Measurements from ENCODE around the gene NDUFA7. TPM values are rescaled to one million over a fixed set of nuclear protein-coding genes. Genes with fewer than 3 reads are reported as not detected.
"Not testable (repeated sequence)": the region's sequence is repeated elsewhere in the genome, so short reads cannot be mapped to it uniquely, and the experiment has no call there.

The NDUFA7 gene
- total RNA-seq, 1 donor from 2014 or later = 35.8 TPM

- intact Hi-C loops (cut with micrococcal nuclease) = loop anchor here (1.0 to 5.0 kb wide), 3 partner anchors 35 to 169 kb away; partner anchors contain the start of genes CD320, RAB11B and ZNF414
- Mint-ChIP-seq H3K4me3 (peak overlapping the region; percentile 75), H3K9me3 (no peaks in the 10 kb centered on the region), H3K27ac (no peak overlapping the region), H3K36me3 (ENCODE audit: low read depth) (no peaks in the 10 kb centered on the region), H3K4me1 (peaks cover 6% of the 10 kb centered on the region), H3K27me3 (peaks cover 17% of the 10 kb centered on the region)
- TF ChIP-seq CTCF (IDR thresholded peaks at IDR 0.05) = no peak
- CTCF ChIA-PET = interaction anchor here (1.2 kb wide), 1 partner anchor 8 kb away, joined by 4 read pairs; no protein-coding TSS in a partner anchor
- DNase-seq (no peak), ATAC-seq (ENCODE audit: low read depth) (no peak)
- POLR2A ChIA-PET = interaction anchor here (0.6 kb wide), 1 partner anchor 49 kb away, joined by 6 read pairs; no protein-coding TSS in a partner anchor
Measured at GRCh38 chr19:8343483-8343844, 22.3 kb upstream of the NDUFA7 start.

DNA sequence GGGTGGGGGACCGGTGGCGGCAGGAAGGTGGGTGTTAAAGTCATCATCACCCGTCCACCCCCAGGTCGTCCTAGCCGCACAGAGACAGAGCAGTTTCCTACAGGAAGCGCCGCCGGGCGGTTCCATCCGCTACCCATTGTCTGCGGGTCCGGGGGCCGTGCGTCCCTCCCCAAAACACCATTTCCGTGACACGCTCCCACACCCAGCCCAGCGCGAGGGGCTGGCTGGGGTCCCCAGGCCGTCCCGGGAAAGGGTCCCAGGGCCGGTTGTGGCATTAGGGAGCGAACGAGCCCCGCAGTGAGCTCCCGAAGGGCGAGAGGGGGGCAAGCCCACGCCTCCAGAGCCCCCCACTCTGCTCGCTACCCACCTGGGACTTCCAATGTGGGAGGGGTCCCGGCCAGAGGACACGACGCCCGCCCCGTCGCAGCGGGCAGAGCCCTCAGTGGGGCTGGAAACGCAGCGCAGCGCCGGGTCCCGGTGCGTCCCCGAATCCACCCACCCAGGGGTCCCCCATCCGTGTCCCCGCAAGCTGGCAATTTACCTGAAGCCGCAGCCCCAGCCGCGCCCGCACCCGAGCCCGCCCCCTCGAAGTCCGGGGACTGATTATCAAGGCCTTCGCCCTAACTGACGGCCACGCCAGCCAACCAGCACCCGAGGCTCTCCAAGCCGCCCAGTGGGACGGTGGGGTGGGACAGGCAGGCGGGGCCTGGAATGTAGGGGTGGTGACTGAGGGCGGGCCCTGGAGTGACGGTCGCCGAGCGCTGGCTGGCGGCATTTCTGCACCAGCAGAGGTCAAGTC lies 21.7 kb upstream of the NDUFA7 start, which contains the start of gene KANK3:
Gene KANK3 (minus strand): TSS at position 579 of the 799 bp plus-strand sequence. CDS start 5,434 bp downstream, outside the sequence.
- Mint-ChIP-seq H3K27ac (no peak within 1 kb of the TSS), H3K27me3 (peaks cover 21% of the 10 kb centered on the region), H3K9me3 (no peaks in the 10 kb centered on the region), H3K4me3 (peak within 1 kb of the TSS; percentile 75), H3K36me3 (ENCODE audit: low read depth) (no peaks in the 10 kb centered on the region), H3K4me1 (peaks cover 6% of the 10 kb centered on the region)
- CTCF ChIA-PET = interaction anchor here (1.2 kb wide), 1 partner anchor 9 kb away, joined by 4 read pairs; no protein-coding TSS in a partner anchor
- DNase-seq = peak; percentile 74
- intact Hi-C loops (cut with micrococcal nuclease) = loop anchor here (1.0 to 5.0 kb wide), 3 partner anchors 35 to 169 kb away; partner anchors contain the start of genes CD320, RAB11B and ZNF414
- no peak for TF ChIP-seq CTCF (IDR thresholded peaks at IDR 0.05)
- peak; percentile 100 for ATAC-seq (ENCODE audit: low read depth)
- POLR2A ChIA-PET = interaction anchor here (0.6 kb wide), 1 partner anchor 11 kb away, joined by 6 read pairs; no protein-coding TSS in a partner anchor

GRCh38 chr19:8342316-8342683 lies 21.1 kb upstream of the NDUFA7 start:
- Mint-ChIP-seq H3K27ac (no peak overlapping the region), H3K27me3 (peaks cover 25% of the 10 kb centered on the region), H3K36me3 (ENCODE audit: low read depth) (no peaks in the 10 kb centered on the region), H3K4me1 (peaks cover 6% of the 10 kb centered on the region), H3K4me3 (no peak overlapping the region), H3K9me3 (no peaks in the 10 kb centered on the region)
- POLR2A ChIA-PET = interaction anchor here (0.6 kb wide), 1 partner anchor 11 kb away, joined by 6 read pairs; no protein-coding TSS in a partner anchor
- no peak for ATAC-seq (ENCODE audit: low read depth)
- intact Hi-C loops (cut with micrococcal nuclease) = loop anchor here (5.0 kb wide), 2 partner anchors 50 to 170 kb away; partner anchors contain the start of genes RAB11B and ZNF414
- CTCF ChIA-PET = no interaction called here
- TF ChIP-seq CTCF (IDR thresholded peaks at IDR 0.05) = no peak
- DNase-seq = no peak

DNA sequence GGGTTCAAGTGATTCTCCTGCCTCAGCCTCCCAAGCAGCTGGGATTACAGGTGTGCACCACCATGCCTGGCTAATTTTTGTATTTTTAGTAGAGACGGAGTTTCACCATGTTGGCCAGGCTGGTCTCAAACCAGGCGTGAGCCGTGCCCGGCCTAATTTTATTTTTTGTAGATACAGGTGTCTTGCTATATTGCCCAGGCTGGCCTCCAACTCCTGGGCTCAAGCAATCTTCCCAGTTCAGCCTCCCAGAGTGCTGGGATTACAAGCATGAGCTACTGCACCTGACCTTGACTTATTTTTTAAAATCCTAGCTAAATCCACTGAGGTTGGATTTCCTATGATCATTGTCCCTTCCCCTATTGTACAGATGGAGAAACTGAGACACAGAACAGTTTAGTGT lies 20.3 kb upstream of the NDUFA7 start:
- not testable (repeated sequence) for H3K27ac Mint-ChIP-seq; H3K36me3 Mint-ChIP-seq (ENCODE audit: low read depth); DNase-seq; H3K4me3 Mint-ChIP-seq; ATAC-seq (ENCODE audit: low read depth); H3K9me3 Mint-ChIP-seq; H3K4me1 Mint-ChIP-seq
- POLR2A ChIA-PET = interaction anchor here (0.9 kb wide), 1 partner anchor 819 kb away, joined by 7 read pairs; the partner anchor contains the start of gene MCOLN1
- CTCF ChIA-PET = interaction anchor here (0.8 to 2.4 kb wide), 2 partner anchors 11 to 16 kb away, joined by 3 to 7 read pairs; no protein-coding TSS in a partner anchor
- peaks cover 28% of the 10 kb centered on the region for H3K27me3 Mint-ChIP-seq
- intact Hi-C loops (cut with micrococcal nuclease) = loop anchor here (5.0 kb wide), 2 partner anchors 51 to 171 kb away; partner anchors contain the start of genes RAB11B and ZNF414

GRCh38 chr19:8340341-8341096 lies 19.3 kb upstream of the NDUFA7 start:
- intact Hi-C loops (cut with micrococcal nuclease) = loop anchor here (5.0 kb wide), 2 partner anchors 52 to 172 kb away; partner anchors contain the start of genes RAB11B and ZNF414
- H3K27ac Mint-ChIP-seq = no peak overlapping the region

More at GRCh38 chr19:8340341-8341096, 19.3 kb upstream of the NDUFA7 start:
- no peak overlapping the region for H3K4me3 Mint-ChIP-seq
- DNase-seq = no peak
- ChIA-PET CTCF (interaction anchor here (0.8 to 2.4 kb wide), 2 partner anchors 12 to 17 kb away, joined by 3 to 7 read pairs; no protein-coding TSS in a partner anchor), POLR2A (no interaction called here)
- TF ChIP-seq CTCF (IDR thresholded peaks at IDR 0.05) = no peak
- ATAC-seq (ENCODE audit: low read depth) = no peak
- no peaks in the 10 kb centered on the region for H3K9me3 Mint-ChIP-seq
- H3K27me3 Mint-ChIP-seq = peaks cover 32% of the 10 kb centered on the region
- no peaks in the 10 kb centered on the region for H3K36me3 Mint-ChIP-seq (ENCODE audit: low read depth)
- H3K4me1 Mint-ChIP-seq = peaks cover 12% of the 10 kb centered on the region

All from activated B cell treated with CpG ODN at 0.5 μM for 24 hours (primary cell).